ENCODE data around the gene CPVL.
"Not testable (repeated sequence)": the region's sequence is repeated elsewhere in the genome, so short reads cannot be mapped to it uniquely, and the experiment has no call there.

Gene CPVL

GRCh38 chr7:29116361-29117200 lies 29.8 kb downstream of the CPVL start:
- H3K4me3 ChIP-seq (ENCODE audit: low read depth, low read length) = no peak overlapping the region
- TF ChIP-seq, protein P1, sequence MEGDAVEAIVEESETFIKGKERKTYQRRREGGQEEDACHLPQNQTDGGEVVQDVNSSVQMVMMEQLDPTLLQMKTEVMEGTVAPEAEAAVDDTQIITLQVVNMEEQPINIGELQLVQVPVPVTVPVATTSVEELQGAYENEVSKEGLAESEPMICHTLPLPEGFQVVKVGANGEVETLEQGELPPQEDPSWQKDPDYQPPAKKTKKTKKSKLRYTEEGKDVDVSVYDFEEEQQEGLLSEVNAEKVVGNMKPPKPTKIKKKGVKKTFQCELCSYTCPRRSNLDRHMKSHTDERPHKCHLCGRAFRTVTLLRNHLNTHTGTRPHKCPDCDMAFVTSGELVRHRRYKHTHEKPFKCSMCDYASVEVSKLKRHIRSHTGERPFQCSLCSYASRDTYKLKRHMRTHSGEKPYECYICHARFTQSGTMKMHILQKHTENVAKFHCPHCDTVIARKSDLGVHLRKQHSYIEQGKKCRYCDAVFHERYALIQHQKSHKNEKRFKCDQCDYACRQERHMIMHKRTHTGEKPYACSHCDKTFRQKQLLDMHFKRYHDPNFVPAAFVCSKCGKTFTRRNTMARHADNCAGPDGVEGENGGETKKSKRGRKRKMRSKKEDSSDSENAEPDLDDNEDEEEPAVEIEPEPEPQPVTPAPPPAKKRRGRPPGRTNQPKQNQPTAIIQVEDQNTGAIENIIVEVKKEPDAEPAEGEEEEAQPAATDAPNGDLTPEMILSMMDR (IDR thresholded peaks at IDR 0.05; ENCODE audit: low read depth, low read length, missing control alignments) = no peak
- no peak for DNase-seq (ENCODE audit: low read depth)
- in situ Hi-C loops (cut with HindIII; ENCODE audit: low sequenced_read_pairs) = no loop called here

DNA sequence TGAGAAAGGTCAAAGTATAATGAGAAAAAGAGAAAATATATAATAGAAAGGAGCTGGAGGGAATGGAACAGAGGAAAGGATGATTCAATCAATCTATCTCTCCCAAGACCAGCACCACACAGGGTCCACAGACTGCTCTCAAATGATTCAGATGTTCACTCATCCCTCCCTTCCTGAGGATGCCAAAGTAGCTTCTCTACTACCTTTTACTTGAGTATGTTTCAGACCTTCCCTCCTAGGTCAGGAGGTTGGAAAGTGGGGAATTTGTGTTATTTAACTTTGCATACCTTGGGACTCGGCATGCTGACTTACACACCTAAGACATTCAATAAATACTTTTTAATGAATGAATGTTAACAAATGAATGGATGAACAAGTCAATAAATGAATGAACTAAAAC lies 30.6 kb downstream of the CPVL start:
- DNase-seq (ENCODE audit: low read depth) = no peak
- TF ChIP-seq, protein P1 (IDR thresholded peaks at IDR 0.05; ENCODE audit: low read depth, low read length, missing control alignments) = no peak
- H3K4me3 ChIP-seq (ENCODE audit: low read depth, low read length) = no peak overlapping the region
- in situ Hi-C loops (cut with HindIII; ENCODE audit: low sequenced_read_pairs) = no loop called here

DNA sequence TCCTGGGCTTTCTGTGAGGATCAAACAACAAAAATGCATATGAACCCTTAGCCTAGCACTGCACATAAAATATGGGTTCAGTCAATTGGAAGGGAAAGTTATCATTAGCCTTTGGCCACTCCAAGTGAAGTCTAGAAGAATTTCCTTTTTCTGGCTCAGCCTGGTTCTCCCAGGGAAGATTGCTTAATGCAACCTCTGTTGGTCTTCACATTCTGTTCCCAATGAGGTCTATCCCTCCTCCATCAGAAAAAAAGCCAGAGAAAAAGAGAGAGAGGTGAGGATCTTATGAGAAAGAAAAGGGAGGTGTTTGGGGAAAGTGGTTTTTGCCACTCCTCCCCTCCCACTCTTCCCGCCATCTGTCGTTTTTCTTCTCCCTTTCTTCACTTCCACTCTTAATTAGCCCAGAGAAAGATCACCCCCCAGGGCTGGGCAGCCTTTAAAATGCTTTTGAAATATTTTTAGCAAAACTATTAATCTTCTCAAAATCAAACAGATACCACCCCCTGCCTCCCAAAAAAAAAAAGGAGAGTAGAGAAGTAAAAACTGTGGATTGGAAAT lies 31.1 kb downstream of the CPVL start:
- in situ Hi-C loops (cut with HindIII; ENCODE audit: low sequenced_read_pairs) = no loop called here
- no peak for DNase-seq (ENCODE audit: low read depth)
- TF ChIP-seq, protein P1 (IDR thresholded peaks at IDR 0.05; ENCODE audit: low read depth, low read length, missing control alignments) = no peak
- no peak overlapping the region for H3K4me3 ChIP-seq (ENCODE audit: low read depth, low read length)

DNA sequence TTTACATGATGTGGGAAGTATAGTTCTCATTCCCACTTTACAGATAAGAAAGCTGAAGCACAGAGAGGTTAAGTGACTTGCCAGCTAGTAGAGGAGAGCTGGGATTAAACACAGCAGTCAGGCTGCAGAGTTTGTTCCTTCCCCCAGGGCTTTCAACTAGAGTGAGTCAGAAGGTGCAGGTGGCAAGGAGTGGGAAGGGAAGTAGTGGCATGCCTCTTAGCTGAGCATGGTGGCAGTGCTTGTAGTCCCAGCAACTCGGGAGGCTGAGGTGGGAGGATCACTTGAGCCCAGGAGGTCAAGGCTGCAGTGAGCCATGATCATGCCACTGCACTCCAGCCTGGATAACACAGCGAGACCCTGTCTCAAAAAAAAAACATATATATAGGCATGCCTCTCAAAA lies 32.1 kb downstream of the CPVL start:
- DNase-seq (ENCODE audit: low read depth); in situ Hi-C loops (cut with HindIII; ENCODE audit: low sequenced_read_pairs); H3K4me3 ChIP-seq (ENCODE audit: low read depth, low read length): not testable (repeated sequence)

GRCh38 chr7:29113384-29114102 lies 32.8 kb downstream of the CPVL start:
- no peak for DNase-seq (ENCODE audit: low read depth)
- TF ChIP-seq, protein P1 (IDR thresholded peaks at IDR 0.05; ENCODE audit: low read depth, low read length, missing control alignments) = peak; percentile 36
- in situ Hi-C loops (cut with HindIII; ENCODE audit: low sequenced_read_pairs) = no loop called here
- H3K4me3 ChIP-seq (ENCODE audit: low read depth, low read length) = no peak overlapping the region

DNA sequence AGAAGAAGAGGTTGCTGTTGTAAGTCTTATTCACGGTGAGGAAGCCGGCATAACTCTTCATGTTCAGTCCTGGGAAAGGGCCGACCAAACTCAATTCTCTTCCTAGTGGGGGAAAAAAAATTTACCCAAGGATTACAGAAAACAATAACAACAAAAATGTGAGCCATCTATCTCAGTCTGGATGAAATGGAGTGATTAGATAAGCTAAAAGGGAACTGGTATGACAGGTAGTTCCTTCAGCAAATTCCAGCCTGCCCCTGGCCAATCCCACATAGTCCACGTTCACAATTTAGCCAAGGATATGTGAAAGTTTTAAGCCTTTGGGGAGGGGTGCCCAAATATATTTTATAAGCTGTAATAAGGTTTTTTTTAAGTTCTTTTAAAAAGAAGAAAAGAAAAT lies 33.6 kb downstream of the CPVL start:
- DNase-seq (ENCODE audit: low read depth) = no peak
- no peak overlapping the region for H3K4me3 ChIP-seq (ENCODE audit: low read depth, low read length)
- in situ Hi-C loops (cut with HindIII; ENCODE audit: low sequenced_read_pairs) = no loop called here
- TF ChIP-seq, protein P1 (IDR thresholded peaks at IDR 0.05; ENCODE audit: low read depth, low read length, missing control alignments) = no peak

- no peak overlapping the region for H3K4me3 ChIP-seq (ENCODE audit: low read depth, low read length)
- in situ Hi-C loops (cut with HindIII; ENCODE audit: low sequenced_read_pairs) = no loop called here
- TF ChIP-seq, protein P1 (IDR thresholded peaks at IDR 0.05; ENCODE audit: low read depth, low read length, missing control alignments) = no peak
- DNase-seq (ENCODE audit: low read depth) = no peak
Observed at GRCh38 chr7:29109899-29110298, 36.4 kb downstream of the CPVL start.

All from astrocyte of the cerebellum (primary cell).